GM23338 (cell line): ENCODE measurements around the gene ANKRD30B.
"Not testable (repeated sequence)": the region's sequence is repeated elsewhere in the genome, so short reads cannot be mapped to it uniquely, and the experiment has no call there.

Source experiments
- CTCF ChIP-seq, 2 experiments: fragments of 200-600 bp in 1 of 2; sonication (generic) in 1 of 2; conservative IDR thresholded peaks; 2 replicates each; pipeline versions ENCODE4 v1.5.1 to v1.6.1; 2016 to 2017; ENCODE audit warnings: antibody characterized with exemption in 2 of 2, low read depth in 2 of 2, mild to moderate bottlenecking in 2 of 2, moderate library complexity in 1 of 2
- EZH2 ChIP-seq: fragments of 200-600 bp; sonication (generic); IDR thresholded peaks from one replicate; pipeline ENCODE4 v1.8.0; 2017; ENCODE audit warnings: antibody characterized with exemption, mild to moderate bottlenecking, low read depth; ENCODE audit not compliant: unreplicated experiment

- not testable (repeated sequence) for TF ChIP-seq CTCF (conservative IDR thresholded peaks at IDR 0.05; ENCODE audit: low read depth in 2 of 2); EZH2
Measured at GRCh38 chr18:14811081-14811480, 63.1 kb downstream of the ANKRD30B start.
